HG03196 (cell line): ENCODE measurements around the gene SYNGR3.
"Not testable (repeated sequence)": the region's sequence is repeated elsewhere in the genome, so short reads cannot be mapped to it uniquely, and the experiment has no call there.

Source experiments
- ATAC-seq: cut with Tn5 transposase; IDR thresholded peaks from one replicate; pipeline ENCODE4 v1.9.1; 2021; ENCODE audit not compliant: unreplicated experiment

The SYNGR3 gene

DNA sequence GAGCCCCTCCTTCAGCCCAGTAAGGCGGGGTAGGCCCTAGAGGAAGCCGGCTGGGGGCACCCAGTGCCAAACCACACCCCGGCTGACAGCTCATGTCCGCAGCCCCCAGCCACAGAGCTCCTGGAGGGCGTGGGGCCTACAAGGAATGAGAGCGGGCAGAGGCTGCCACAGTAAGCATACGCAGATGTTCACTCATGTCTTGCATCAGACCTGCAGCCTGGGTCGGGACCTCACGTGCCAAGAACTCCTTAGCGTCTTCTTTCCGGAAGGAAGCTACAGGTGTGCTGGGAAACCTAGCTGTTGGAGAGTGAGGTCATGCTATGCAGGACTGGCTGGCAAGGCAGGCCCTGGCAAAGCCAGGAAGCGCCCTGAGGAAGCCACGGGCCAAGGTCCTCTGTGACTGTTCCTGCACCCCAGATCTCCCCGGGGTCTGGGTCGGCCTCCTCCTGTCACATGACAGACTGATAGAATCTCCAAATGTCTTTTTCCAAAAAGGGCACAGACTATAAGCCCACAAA, 18.3 kb downstream of the SYNGR3 start:
- no peak for ATAC-seq

DNA sequence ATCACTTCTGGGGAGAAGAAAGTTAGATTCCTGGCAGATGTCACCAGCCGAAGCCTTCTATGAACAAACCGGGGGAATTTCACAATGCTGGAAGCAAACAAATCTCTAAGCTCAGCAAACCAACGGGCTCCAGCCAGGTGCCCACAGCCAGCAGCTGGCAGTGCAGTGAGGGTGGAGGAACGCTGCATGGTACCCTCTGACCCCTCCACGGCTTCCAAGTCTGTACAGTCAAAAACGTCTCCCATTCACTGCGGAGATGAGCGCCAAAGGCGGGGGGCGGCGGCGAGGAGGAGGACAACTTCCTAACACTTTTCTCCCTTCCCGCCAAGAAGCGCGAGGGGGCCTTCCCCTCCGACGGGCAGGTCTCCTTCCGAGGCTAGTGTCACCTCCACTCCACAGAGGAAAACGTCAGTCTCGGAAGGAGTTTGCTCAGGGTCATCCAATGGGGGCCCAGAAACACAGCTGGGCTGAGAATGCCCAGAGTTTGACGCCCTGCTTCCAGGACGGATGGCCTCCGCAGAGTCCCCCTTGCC, 18.9 kb downstream of the SYNGR3 start:
- peak; percentile 1 for ATAC-seq

DNA sequence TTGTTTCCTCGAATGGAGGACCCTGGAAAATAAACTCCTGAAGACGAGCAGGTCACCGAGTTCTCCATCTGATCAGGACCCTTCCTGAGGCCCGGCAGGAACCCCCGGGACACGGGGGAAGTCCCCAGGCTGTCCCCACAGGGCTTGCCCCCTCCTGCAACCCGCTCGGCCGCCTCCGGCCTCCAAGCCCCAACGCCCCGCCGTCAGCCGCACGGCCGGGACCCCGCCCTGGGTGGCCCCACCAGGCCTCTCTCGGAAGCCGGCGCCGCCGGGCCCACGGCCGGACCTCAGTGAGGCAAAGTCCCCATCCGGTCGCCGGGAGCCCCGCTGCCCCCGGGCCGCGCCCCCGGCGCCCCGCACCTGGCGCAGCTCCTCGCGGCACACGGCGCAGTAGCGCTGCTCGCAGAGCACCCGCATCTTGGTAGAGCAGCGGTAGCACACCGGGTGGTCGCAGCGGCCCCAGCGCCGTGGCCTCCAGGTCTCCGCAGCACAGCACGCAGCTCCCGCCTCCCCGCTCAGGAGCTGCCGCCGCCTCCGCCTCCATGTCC, 19.5 kb downstream of the SYNGR3 start:
- ATAC-seq = peak; percentile 38

DNA sequence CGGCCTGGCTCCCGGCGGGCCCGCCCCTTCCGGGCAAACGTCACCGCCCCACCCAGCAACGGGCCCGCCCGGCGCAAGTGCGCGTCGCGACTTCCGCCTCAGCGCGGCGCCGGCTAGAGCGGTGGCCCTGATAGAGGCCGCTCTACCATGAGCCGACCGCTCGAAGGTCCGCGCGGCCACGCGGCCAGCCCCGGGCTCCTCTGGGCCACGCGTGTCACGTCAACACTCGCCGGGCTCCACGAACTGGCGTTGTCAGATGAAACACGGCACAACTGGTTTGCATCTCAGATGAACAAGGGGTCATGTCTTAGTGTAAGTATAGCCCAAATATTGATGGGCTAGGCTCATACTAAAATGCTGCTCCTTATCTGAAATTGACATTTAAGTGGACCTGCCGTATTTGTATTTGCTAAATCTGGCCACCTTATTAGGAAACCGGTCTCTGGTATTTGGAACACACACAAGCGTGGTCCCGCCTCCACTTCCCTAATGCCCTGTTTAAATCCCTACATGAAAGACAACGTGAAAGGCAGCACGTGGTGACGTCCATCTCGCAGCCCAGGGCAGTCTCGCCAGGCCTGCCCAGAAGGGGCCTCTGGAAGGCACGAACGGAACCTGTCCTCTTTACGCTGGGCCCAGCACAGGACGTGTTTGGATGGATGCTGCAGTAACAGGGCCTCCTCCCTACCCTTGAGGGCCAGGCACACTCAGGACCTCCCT, 20.2 kb downstream of the SYNGR3 start, which contains the start of gene ZNF598:
ZNF598 (minus strand) TSS at position 31 of the 720 bp plus-strand sequence.
- peak; percentile 70 for ATAC-seq

DNA sequence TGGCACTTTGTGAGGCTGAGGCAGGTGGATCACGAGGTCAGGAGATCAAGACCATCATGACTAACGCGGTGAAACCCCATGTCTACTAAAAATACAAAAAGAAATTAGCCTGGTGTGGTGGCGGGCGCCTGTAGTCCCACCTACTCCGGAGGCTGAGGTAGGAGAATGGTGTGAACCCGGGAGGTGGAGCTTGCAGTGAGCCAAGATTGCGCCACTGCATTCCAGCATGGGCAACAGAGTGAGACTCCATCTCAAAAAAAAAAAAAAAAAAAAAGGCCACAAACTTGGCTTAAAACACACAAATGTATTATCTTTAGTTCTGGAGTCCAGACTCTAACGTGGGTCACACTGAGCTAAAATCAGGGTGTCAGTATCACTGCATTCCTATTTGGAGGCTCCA, 22.0 kb downstream of the SYNGR3 start:
- ATAC-seq = not testable (repeated sequence)

DNA sequence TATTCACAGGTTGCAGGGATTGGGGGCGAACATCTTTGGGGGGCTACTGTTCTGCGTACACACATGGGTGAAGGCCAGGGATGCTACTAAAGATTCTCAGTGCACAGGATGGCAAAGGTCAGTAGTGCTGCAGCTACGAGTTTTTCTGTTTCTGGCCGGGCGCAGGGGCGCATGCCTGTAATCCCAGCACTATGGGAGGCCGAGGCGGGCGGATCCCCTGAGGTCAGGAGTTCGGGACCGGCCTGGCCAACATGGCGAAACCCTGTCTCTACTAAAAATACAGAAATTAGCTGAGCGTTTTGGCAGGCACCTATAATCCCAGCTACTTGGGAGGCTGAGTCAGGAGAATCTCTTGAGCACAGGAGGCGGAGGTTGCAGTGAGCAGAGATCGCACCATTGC, 23.8 kb downstream of the SYNGR3 start:
- no peak for ATAC-seq

DNA sequence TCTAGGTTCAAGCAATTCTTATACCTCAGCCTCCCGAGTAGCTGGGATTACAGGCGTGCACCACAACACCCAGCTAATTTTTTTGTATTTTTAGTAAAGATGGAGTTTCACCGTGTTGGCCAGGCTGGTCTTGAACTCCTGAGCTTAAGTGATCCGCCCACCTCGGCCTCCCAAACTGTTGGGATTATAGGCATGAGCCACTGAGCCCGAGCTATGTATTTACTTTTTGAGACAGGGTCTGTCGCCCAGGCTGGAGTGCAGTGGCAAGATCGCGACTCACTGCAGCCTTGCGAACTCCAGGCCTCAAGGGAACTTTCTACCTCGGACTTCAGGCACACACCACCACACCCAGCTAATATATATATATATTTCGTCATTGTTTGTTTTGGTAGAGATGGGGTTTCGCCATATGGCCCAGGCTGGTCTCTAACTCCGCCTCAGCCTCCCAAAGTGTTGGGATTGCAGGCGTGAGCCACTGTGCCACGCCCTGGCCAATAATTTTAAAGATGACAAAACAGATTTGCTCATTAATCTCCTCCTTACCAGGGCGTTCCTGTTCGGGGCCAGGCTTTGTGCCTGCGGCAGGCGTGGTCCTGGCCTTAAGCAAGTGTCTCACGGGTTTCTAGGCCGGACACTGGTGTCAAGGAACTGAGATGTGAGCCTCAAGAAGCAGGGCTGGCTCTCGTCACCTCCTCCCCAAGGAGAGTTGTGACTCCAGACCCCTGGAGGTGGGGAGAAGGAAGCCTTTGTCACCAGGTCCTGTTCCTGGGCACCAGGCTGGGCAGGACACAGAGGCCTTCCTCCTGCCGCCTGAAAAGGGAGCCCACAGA, 25.6 kb downstream of the SYNGR3 start:
- ATAC-seq = no peak

DNA sequence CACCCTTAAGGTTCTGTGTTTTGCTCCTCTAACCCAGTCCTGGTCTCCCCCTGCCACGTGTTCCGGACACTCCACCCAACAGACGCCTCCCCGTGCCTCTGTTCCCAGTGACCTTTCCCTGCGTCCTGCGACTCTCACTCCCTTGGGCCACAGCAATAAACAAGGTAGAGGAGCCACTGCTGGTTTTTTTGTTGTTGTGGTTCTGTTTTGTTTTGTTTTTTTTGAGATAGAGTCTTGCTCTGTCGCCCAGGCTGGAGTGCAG, 26.1 kb downstream of the SYNGR3 start:
- no peak for ATAC-seq

DNA sequence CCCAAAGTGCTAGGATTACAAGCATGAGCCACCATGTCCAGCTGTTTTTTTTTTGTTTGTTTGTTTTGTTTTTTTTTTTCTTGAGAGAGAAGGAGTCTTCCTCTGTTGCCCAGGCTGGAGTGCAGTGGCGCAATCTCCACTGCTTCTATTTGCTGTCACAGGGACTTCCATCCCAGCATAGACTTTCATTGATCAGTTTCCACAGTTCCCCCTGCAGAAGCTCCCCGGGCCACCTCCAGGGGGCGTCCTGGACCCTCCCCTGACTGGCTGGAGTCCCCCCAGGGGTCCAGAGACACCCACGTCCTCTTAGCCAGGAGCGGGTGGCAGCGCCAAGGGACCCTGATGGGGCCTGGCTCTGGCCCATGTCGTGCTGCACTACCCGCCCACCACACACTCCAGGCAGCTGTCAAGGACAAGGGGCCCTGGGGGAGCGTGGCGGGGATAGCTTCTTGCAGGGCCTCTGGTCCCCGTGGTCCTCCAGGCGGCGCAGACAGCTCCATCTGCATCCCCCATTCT, 26.7 kb downstream of the SYNGR3 start:
- ATAC-seq = no peak

DNA sequence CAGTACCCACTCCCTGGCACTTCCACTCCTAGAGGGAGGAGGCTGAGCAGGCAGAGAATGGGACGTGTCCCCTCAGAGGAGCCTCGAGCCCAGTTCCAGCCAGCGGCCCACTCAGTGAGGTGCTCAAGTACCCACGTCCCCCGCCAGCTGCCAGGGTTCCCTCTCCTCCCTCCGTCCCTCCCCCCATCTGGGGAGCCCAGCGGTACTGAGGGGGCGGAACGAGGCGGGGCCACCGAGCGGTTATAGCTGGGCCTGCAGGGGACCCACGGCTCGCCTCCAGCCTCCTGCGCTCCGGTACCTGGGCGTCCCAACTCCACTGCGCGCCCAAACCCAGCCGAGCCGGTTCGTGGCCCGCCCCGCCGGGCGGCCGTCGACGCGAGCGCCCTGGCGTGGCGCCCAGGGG, 29.7 kb downstream of the SYNGR3 start, which contains the start of gene NPW:
NPW (plus strand) TSS at position 268 of the 403 bp plus-strand sequence.
- ATAC-seq = no peak

DNA sequence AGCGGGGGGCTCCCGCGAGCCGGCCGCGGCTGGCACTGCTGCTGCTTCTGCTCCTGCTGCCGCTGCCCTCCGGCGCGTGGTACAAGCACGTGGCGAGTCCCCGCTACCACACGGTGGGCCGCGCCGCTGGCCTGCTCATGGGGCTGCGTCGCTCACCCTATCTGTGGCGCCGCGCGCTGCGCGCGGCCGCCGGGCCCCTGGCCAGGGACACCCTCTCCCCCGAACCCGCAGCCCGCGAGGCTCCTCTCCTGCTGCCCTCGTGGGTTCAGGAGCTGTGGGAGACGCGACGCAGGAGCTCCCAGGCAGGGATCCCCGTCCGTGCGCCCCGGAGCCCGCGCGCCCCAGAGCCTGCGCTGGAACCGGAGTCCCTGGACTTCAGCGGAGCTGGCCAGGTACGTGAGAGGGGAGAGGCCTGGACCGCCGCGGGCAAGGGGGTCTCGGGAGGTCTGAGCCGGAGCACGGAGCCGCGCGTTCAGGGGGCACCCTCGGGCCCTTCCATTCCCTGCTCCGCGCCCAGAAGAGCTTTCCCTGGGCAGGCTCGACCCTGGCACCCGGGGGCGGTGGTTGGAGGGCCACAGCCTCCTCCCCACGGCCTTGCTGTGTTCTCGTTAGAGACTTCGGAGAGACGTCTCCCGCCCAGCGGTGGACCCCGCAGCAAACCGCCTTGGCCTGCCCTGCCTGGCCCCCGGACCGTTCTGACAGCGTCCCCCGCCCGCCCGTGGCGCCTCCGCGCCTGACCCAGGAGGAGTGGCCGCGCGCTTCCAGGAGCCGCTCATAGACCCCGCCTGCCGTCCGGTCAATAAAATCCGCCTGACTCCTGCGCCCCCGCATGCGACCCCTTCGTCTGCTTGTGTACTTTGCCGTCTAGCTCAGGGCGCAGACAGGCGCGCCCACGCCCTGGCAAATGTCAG, 30.4 kb downstream of the SYNGR3 start:
- ATAC-seq = no peak

DNA sequence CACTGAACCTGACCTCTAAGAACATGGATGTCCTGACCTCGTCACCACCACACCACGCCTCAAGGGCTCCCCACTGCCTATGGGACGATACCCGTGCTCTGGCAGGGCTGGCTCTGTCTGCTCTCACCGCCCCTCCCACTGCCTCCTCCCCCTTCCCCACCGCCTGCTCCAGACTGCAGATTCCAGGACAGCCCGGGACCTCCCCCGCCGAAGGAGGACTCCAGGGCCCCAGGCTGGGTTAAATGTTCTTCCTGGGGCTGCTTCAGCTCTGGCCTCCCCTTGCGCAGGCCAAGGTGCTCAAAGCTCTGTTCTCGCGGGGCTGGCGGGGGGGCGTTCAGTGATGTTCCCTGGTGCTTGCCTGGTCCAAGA, 32.9 kb downstream of the SYNGR3 start:
- ATAC-seq = no peak

DNA sequence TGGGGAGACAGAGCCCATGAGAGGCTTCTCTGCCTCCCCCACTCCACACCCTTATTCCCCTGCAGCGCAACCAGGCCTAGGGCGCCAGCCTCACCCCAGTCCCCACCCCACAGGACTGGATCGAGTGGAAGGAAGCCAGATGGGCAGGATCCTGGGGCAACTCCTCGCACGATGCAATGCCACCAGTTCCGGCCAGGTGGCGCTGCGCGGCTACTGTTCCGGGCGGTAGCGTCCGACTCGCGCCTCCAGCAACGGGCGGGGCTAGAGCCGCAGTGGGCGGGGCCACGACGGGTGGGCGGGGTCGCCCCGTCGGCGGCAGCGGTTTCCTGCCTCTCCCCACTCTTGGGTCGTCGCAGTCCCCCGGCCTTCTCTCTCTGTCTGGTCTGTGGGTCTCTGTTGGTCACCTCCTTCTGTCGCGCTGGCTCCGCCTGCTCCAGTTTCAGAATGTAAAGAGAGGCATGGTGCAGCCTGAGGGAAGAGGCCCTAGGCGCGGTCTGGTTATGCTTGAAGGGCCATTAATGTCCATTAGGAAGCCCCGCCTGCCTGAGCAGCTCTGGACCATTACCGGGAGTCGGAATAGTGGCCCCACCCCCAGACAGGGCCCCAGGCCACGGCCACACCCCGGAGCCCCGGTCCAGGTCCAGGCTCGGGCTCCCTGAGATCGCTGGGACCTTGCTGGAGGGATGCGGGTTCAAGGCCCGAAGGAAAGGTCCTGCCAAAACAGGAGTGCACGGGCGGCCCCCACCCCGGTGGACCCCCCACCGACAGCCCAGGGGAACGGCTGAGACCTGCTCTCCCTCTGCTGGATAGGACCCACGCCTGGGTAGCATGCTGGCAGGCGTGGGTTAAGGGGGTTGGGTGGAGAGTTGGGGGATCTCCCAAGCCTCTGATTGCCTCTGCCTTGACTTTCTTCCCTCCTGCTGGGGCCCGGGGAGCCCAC, 33.6 kb downstream of the SYNGR3 start:
- ATAC-seq = peak; percentile 73

DNA sequence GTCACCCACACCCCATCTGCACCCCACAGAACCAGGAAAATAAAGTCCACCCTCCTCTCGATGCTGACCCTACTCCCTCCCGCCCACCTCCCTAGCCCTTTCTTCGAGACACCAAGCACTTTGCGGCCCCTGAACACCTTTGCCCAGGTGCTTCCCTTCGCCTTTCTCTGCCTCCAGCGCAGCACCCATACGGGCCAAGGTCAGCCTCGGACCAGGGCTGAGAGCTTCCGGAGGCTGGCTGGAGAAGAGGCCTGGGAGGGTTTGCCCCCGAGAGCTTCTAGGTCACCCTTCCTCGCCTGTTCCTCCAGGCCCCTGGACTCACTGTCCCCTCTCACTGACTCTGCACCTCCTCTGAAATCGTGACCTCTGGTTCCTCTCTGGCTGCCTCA, 34.3 kb downstream of the SYNGR3 start:
- ATAC-seq = no peak

DNA sequence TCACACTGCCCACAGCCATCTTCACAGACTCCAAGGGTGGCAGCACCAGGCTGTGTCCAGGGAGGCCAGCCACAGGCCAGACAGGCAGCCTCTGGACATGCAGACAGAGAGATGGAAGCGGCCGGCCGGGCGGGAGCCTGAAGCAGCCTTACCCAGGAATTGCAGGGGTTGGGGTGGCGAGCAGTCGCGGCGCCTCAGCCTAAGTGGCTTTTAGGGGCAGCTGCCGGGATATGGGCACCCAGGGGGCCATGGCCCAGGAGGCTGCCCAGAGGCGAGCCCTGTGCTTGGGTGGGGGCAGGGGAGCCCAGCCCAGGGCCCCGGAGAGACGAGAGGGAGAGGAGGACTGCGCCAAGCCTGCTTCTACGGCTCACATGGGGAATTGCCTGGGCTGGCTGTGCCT, 35.5 kb downstream of the SYNGR3 start:
- no peak for ATAC-seq

DNA sequence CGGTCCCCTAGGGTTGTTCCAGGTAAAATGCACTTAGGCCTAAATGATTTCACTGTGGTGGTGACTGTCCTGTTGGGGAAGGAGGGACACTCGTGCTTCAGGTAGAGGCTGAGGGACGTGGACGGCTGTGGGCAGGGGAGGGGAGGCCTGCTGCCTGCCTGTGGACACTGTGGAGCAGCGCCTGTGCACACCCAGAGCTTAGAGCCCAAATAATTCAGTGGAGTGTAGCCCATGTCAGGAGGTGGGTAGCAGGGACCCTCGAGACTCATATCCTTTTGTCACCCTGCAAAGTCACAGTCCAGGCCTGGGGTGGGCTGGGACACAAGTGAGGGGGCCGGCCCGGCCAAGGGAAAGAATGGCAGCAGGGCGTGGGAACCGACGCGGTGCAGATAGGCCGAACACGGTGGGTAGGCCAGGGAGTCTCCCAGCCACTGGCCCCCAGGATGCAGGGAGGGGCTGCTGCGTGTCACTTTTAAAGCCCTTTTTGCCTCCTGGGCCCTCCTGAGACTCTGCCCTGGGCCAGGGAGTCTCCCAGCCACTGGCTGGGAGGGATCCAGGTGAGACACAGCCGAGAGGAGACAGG, 36.2 kb downstream of the SYNGR3 start:
- ATAC-seq = no peak

DNA sequence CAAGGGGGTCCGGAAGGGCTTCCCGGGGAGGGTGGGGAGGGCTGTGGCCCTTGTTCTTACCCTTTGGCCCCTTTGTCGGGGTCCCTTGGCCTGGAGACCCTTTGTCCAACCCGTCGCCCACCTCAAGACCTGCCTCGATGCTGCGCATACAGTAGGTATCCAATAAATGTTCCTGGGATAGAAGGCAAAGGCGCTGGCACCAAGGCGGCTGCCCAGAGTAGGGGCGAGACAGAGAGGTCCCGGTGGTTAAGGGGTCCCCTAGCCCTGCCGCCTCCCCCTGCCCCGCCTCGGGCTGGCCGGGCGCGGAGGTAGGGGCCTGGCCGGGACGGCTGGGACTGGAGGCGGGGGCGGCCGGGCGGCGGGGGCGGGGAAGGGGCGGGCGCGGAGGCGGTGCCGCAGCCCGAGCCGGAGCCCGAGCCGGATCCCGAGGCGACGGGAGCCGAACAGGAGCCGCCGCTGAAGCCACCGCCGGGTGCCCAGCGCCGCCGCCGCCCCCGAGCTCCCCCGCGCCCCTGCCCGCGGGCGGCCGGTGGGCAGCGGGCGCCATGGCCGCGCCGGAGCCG, 36.8 kb downstream of the SYNGR3 start, which contains the start of gene NHERF2:
NHERF2 (plus strand) TSS at position 442 of the 563 bp plus-strand sequence; CDS start at position 546, 104 bp downstream.
- ATAC-seq = no peak
